ENCODE measurements around the gene GRIN3A. TPM values are rescaled to one million over a fixed set of nuclear protein-coding genes. Genes with fewer than 3 reads are reported as not detected.

GRIN3A gene
- total RNA-seq, 1 donor from 2014 or later = 0.11 TPM

DNA sequence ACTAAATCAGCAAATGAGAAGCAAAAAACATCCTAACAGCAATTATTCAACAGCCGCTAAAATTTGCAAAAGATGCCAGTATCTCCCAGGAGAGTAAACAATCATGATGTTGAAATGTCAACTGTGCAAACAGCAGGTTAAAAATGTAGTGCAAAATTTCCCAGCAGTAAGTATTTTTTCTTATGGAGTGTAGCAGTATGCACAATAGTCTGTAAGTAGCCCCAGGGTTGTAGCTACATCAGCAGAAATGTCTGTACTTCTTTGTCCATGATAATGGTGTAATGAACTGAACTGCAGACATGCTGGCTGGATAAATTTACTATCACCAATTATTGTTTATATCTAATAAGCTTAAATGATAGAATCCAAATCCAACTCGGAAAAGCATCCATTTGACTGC is 31.4 kb downstream of the GRIN3A start:
- intact Hi-C loops (cut with DNase I) = no loop called here
- DNase-seq (ENCODE audit: low spot score) = no peak

DNA sequence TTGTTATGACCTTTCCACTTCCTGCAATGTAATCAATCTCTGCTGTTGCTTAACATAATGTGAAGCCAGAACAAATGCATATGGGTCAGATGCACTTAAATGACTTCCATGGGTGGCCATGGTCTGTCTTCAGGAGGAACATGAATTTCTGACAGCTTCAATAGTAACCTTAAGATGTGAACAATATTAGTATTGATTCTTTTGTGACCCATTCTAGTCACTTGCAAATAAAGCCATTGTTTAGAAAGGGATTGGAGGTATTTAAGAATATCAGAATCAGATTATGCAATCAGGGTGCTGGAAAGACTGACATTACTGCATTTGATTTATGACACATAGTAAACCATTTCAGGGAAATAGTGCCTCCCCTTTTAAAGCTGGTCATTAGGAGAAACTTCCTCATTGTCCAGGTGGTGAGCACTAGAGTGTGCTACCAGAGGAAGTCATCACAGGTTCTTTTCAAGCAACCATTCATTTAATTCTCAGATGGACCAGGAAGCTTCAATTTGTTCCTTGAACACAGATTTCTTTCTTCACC is 32.1 kb downstream of the GRIN3A start:
- intact Hi-C loops (cut with DNase I) = no loop called here
- DNase-seq (ENCODE audit: low spot score) = no peak

DNA sequence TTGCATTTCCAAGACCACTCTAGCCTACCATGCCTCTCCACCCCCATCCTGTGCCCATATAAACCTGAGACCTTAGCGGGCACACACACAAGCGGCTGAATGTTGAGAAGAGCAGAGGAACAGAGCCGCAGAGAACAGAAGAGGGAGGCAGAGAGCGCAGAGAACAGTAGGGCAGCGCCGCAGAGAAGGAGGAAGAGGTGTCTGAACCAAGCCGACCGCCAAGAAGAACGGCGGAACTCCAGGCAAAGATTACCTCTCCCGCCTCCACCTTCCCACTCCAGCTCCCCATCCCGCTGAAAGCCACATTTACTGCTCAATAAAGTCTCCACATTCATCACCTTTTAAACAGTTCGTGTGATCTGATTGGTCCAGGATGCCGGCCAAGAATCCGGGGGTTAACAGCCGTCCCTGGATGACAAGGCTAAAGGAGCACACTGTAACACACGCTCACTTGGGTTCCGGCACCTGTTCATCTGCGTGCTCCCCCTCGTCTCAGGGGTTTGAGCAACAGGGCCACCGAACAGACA is 33.2 kb downstream of the GRIN3A start:
- no peak for DNase-seq (ENCODE audit: low spot score)

DNA sequence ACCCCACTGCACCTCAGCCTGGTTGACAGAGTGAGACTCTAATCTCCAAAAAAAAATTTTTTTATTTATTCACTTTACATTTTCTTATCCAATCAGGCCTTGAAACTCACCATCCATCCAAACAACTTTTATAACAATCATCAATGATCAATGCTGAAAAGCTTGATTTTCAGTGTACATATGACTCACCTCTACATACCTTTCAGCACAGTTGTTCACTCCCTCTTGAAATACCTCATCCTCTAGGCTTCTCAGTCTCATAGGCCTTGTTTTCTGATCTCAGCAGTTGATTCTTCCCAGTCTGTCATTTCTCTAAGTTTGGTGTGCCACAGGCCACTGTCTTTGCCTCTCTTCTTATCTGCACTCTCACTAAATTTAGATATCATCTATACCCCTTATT is 36.2 kb downstream of the GRIN3A start:
- intact Hi-C loops (cut with DNase I) = no loop called here
- no peak for DNase-seq (ENCODE audit: low spot score)

More for the DNA sequence above, 33.2 kb downstream of the GRIN3A start:
- intact Hi-C loops (cut with DNase I) = no loop called here

DNA sequence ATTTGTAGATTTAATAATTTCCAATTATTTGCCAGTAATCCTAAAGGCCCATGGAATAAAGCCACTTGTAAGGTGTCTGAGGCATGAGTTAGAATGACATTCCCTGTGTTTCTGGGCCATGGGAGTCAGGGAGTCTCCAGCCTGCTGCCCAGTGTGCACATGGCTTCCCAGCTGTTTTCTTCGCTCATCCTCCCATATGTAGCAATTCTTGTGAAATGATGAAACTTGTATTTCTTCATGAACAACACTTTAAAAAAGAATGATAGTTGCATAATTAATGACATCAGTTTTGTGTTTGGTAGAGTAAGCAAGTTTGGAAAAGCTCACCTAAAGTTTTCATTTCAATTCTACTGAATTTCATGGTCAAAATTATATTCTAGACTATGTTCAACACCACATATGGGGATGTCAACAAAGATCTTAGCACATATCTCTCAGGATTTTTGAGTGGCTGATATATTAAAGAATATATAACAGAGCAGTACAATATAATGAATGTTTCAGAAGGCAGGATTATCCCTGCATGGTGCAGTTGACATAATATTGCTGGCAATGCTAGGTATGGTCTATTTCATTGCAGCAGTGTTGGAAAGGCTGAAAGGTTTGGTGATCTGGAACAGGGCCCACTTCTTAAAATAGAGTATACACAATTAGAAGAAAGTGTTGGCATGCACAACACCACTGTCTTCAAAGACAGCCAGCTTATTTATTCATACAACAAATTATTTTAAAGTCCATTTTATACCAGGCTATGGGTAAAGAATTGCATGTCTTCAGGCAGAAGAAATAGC is 44.7 kb downstream of the GRIN3A start:
- no peak for DNase-seq (ENCODE audit: low spot score)
- intact Hi-C loops (cut with DNase I) = no loop called here

DNA sequence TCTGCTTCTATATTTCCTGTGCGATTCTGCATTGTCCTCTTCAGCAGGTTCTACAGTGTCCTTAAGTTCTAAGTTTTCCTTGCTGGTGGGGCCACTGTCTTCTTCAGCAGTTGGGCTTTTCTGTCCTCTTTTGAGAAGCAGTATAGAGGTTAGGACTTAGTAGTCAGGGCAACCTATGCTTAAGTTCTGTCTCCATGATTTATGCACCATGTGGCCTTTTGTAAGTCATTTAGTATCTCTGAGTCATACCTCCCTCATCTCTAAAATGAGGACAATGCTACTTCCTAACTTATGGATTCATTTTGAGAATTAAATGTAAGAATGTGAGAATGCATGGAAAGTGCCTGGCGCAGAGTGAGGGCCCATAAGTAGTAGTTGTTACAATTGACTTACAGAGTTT is 46.8 kb downstream of the GRIN3A start:
- no peak for DNase-seq (ENCODE audit: low spot score)

DNA sequence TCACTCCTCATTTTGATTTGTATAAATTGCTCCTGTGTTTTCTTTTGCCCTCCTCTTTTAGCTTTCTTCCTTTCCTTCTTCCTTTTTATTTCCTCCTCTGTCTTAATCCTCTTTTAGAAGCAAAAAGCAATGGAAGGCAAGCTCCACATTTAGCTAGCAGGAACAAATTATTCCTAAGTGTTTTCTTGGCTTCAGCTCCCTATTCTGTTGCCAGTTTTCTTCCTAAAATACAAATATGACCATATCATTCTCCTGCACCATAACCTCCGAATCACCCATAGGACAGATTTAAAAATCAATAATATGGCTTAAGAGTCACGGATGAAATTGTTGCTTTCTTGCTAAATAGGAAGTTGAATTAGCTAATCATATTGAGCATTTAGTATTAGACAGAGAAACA is 49.4 kb downstream of the GRIN3A start:
- no peak for DNase-seq (ENCODE audit: low spot score)
- intact Hi-C loops (cut with DNase I) = no loop called here

More for the DNA sequence above, 46.8 kb downstream of the GRIN3A start:
- intact Hi-C loops (cut with DNase I) = no loop called here

DNA sequence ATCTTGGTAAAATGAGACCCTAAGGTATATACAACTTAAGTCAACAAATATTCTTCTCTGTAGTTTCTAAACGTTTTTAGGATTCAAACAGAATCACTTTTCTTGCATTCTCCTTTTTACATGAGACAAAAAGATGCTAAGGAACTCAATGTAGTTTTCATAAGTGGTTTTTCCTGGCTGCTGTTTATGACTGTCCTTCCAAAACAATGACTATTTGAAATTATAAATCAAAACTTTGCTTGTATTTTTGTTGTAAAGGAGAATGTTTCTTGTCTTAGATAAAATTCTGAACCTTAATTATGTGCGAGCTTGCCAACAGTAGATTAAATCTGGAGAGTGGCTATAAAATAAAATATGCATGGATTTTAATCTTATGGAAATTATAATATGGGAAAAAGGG is 53.8 kb downstream of the GRIN3A start:
- intact Hi-C loops (cut with DNase I) = no loop called here

DNA sequence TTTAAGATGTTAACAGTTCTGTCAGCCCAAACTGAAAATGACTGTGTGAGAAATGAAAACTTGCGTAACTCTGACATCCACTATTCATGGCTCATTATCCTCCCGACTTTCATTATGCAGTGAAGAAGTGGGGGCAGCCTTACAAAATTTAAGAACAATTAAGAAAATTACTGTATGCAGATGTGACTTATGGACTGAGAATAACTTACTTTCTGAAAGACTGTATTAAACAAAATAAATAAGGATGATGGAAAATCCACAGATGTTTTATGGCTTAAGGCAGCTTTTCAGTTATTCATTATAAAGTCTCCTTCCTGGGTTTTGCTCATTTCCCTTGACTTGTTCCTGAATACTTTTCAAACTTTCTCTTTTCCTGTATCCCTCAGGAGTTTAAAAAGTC is 55.2 kb downstream of the GRIN3A start:
- intact Hi-C loops (cut with DNase I) = no loop called here
- DNase-seq (ENCODE audit: low spot score) = no peak

More for the DNA sequence above, 53.8 kb downstream of the GRIN3A start:
- no peak for DNase-seq (ENCODE audit: low spot score)

DNA sequence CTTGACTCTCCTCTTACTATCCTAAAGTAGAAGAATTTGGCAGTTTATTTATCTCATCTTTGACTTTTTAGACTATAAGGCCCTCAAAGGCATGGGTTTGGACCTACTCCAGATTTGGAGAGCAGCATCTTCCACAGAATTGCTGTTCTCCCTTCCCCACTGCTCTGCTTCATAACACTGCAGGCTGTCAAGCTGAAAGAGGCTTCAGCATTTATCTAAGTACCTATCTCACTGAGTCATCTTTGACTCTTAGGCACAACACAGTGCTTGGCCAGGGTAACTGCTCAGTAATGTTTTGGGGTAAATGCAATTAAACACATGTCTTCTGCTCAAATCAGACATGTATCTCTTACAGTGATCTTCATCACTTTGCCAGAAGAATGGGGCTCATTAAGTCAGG is 60.6 kb downstream of the GRIN3A start:
- intact Hi-C loops (cut with DNase I) = no loop called here
- no peak for DNase-seq (ENCODE audit: low spot score)

DNA sequence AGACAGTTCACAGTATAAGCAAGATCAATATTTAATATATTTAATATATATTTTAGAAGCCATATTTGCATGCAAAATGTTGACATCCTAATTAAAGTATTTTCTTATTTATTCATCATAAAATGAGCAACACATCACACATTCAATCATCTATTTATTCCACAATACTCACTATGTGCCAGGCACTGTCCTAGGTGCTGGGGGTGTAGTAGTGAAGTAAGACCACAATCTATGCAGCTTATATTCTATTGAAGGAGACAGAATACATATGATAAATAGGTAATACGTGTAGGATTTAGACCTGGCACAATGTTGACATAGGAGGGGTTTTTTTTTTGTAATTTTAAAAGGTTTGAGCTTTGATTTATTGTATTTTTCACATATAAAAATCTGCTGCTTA is 63.1 kb downstream of the GRIN3A start:
- intact Hi-C loops (cut with DNase I) = no loop called here
- no peak for DNase-seq (ENCODE audit: low spot score)

DNA sequence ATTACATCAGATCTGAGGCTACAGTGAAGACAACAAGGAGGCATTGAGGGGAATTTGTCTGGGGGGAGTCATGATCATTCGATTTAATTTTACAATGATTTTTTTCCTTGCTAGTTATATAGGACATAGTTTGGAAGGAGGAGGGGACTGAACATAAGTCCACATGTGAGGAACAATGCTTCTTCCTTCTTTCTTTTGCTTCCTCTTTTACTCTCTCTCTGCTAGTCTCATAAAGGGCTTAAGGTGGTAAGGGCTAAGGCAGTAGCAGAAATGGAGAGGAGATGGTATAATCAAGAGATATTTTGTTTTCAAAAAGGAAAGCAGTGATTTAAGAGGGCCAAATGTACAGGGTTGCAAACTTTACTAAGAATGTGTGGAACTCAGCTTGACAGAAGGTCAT is 64.3 kb downstream of the GRIN3A start:
- intact Hi-C loops (cut with DNase I) = no loop called here
- DNase-seq (ENCODE audit: low spot score) = no peak

DNA sequence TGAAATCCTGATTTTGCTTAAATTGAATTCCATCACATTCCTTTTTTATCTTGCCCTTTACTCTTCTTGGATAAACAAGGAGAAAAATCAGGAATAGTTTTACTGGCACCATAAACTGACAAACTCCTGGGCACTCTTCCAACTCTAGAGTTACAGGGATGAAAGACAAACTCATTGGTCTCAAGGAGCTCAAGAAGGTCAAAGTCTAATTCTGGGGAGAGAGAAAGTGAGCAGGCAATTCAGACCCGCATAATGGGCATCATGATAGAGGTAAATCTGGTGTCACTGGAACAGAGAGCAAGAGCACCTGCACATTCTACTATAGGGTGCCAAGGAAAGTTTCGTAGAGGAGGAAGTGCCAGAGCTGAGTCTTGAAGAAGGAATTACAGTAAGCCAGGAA is 64.8 kb downstream of the GRIN3A start:
- DNase-seq (ENCODE audit: low spot score) = no peak
- intact Hi-C loops (cut with DNase I) = no loop called here

DNA sequence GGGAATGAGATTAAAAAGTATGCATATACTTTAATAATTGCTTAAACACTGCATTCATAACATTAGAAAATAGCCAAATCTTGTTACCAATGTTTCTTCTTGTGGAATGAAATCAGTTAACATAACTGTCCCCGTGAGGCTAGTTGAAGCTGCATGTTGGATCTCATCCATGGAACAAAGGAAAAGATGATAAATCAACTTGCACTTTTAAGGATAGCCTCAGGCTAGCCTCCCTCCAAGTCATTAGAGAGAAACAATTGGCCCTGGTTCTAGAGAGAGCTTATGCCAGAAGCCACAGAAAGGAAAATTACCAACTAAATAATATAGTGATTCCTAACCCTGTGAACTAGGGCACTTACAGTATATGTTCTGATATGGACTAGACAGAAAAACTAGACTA is 66.9 kb downstream of the GRIN3A start:
- DNase-seq (ENCODE audit: low spot score) = no peak
- intact Hi-C loops (cut with DNase I) = no loop called here

DNA sequence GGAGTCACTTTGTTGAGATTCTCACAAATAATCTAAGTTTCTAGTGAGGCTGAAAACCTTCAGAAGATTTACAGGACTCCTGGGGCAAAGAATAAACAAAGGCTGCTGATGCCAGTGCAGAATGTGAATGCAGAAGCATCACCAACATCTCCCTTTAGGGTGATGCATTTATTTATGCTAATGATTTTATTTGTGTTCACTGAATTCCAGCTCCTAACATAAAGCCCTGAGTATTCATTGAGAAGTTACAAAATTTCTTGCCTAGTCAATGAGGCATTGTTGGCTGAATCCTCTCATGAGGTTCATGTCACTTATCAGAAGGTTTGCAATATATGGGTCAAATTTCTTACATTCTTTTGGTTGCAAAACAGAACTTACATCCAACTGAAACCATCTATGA is 70.0 kb downstream of the GRIN3A start:
- intact Hi-C loops (cut with DNase I) = no loop called here
- no peak for DNase-seq (ENCODE audit: low spot score)

DNA sequence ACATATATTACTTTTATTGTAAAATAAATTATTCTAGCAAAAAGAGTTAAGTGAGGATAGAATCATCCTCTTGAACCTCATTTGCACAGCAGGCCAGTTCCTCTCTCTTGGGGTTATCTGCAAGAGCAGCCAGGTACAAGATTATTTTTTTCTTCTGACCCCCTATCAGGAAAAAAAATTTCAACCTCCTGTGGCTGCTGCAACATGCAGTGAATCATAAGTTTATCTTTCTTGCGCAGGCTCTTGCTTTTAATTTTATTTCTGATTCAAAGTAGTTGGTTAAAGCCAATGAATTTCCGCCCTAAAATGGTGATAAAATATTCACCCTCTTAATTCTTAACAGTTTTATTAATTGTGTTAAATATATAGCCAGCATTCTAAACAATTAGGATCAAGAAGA is 74.0 kb downstream of the GRIN3A start:
- no peak for DNase-seq (ENCODE audit: low spot score)
- intact Hi-C loops (cut with DNase I) = no loop called here

DNA sequence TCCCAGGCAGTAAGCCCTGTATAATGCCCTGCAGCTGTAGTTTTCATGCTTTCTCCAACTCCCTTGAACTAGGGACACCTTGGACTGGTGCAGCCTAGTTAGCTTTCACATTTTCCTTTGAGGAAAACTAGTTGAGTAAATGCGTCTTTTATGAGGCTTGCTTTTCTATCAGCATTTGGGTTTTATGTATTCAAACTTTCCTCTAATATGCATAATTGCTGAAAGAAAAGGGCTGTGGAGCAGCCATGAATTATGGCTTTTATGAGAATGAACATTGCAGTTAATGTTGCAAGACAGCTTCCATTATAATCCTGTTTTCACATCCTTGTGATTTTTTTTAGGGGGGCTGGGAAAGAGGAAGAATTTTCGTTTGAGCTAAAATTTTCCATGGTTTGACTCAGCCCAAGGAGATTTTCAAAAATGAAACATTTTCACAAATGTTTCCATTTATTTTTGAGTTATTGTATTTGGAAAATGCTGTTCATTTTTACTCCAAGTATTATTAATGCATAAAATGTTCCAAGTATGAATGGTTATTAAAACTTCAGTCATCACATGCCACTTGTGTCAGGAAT is 85.8 kb downstream of the GRIN3A start:
- intact Hi-C loops (cut with DNase I) = no loop called here
- DNase-seq (ENCODE audit: low spot score) = no peak

DNA sequence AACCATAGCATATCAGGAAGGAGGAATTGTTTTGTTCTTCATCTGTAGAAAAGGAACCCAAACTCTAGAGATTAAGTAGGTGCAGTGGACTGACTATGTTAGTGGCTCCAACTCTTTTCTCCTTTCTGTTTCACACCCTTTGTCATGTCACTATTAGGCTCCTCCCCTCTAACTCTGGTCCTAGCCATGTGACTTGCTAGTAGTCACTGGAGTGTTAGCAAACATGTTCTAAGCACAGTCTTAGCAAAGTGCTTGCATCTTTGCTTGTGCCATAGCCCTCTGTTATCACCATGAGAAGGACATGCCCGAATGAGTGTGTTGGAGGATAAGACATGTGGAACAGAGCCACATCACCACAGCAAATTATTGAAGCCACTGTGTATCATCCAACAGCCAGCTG is 88.3 kb downstream of the GRIN3A start:
- DNase-seq (ENCODE audit: low spot score) = no peak
- intact Hi-C loops (cut with DNase I) = no loop called here

DNA sequence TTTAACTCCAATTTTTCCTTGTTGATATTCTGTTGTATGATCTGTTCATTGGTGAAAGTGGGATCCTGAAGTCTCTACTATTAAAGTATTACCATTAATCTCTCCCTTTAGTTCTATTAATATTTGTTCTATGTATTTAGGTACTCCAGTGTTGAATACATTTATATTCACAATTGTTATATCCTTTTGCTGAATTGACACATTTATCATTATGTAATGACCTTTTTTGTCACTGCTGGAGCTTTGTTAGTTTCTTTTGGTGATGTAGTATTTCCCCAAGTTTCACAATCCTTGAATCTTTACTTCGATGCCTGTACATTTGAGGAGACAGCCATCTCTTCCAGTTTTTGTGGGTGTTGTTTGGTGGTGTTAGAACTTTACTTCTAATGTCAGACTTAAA is 90.0 kb downstream of the GRIN3A start:
- no peak for DNase-seq (ENCODE audit: low spot score)

DNA sequence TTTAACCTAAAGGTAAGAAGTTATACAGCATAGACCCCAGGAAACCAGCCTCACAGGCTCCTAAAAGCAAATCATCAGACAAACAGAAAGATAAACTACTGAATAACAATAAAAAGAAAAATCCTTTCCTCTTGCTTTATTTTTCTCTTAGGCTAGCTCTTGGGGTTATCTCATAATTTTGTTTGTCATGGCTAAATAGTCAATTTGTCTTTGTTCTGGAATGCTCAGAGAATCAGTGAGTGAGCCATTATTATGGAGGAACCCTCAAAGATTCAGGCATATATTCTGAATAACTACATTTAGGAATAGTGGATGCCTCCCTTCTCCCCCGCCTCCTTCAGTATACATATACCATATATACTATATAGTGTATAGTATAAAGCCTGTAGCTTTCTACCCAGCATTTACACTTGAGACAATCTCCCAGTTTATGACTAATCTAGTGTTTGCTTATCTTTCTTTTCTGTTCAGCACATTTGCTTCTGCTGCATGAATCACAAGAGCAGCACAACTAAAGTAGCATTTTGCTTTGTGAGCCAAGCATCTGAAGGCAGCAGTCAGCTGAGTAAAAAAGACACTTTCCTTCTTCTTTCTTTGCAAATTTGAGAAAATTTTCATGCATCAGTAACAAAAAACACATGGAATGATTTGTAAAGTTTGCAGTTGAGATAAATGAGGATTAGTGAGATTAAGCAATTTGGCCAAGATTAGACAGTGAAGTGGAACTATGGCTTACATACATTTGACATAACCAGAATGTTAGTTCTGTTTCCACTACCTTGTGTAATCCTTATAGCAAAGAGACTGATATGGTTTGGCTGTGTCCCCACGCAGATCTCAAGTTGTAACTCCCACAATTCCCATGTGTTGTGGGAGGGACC is 98.4 kb downstream of the GRIN3A start:
- intact Hi-C loops (cut with DNase I) = no loop called here
- DNase-seq (ENCODE audit: low spot score) = no peak

More for the DNA sequence above, 90.0 kb downstream of the GRIN3A start:
- intact Hi-C loops (cut with DNase I) = no loop called here

Measured in cardiac septum (tissue), 1 donor.